Right cardiac atrium (tissue), 5 donors: ENCODE results near the gene GBP6. TPM values are rescaled to one million over a fixed set of nuclear protein-coding genes. Genes with fewer than 3 reads are reported as not detected.
A peak's percentile ranks its signal among the peaks of the same experiment; 100 is the strongest.

Experiments used
- ATAC-seq, 2 donors: fragments of 200-7000 bp; cut with Tn5 transposase; one replicate each; pipeline versions ENCODE4 v1.8.0 to v1.9.1; 2020; ENCODE audit warnings: moderate library complexity in 2 of 2, mild to moderate bottlenecking in 1 of 2
- DNase-seq, 3 donors: peaks; one replicate each; pipeline ENCODE4 v3.0.0-alpha.2; 2020
- H3K27ac ChIP-seq: one replicate; pipeline ENCODE4 v1.5.1; 2013; ENCODE audit warnings: mild to moderate bottlenecking, low read length, control low read depth, moderate library complexity
- H3K27me3 ChIP-seq: one replicate; pipeline ENCODE4 v1.6.1; 2013; ENCODE audit not compliant: control insufficient read depth, insufficient read depth
- H3K4me1 ChIP-seq: one replicate; pipeline ENCODE4 v1.6.1; 2013; ENCODE audit warnings: low read length; ENCODE audit not compliant: control insufficient read depth, insufficient read depth
- H3K4me3 ChIP-seq: one replicate; pipeline ENCODE4 v1.5.1; 2013; ENCODE audit warnings: low read length, control low read depth
- H3K9me3 ChIP-seq: one replicate; pipeline ENCODE4 v1.6.1; 2013; ENCODE audit warnings: low read length; ENCODE audit not compliant: control insufficient read depth
- WGBS: extraction: QIAGEN DNeasy Blood & Tissue Kit; methylation state at CpG from one replicate; pipeline ENCODE4 v1.1.7; 2013; 5-methylcytosine and 5-hydroxymethylcytosine counted together
- intact Hi-C, 4 donors: fragments of 100-400 bp; cut with DNase I; formaldehyde crosslinking; loops; one replicate each; pipeline versions ENCODE4 v1.11.0 to v1.14.0; 2022 to 2023
- polyA plus RNA-seq: library from polyadenylated mRNA; stranded (reverse); fragments of 200-250 nt; gene quantifications from one replicate; pipeline ENCODE4 v1.2.3, GENCODE V29; 2013
- total RNA-seq, 4 donors: library from RNA; stranded (reverse); fragmentation: NEBNext Ultra II Directional; extraction: Animal tissue kit (Norgen Biotek cat#: 25700); gene quantifications; one replicate each; pipeline ENCODE4 v1.2.1, GENCODE V29; 2021
- donor health status: healthy with polysubstance abuse.
- donor health status: DM: no; HTN: yes; CAD: no.
- donor health status: DM: no; HTN: no; CAD: no.
- donor health status: DM: no; HTN: yes; CAD: no; lungs with severe emphysema.
- donor health status: DM: yes; HTN: yes; CAD: no.

Gene GBP6
- total and polyA plus RNA-seq, 5 donors = 0.05 to 0.23 (median 0.12) TPM; not detected in 1

- ATAC-seq (peak in 1 of 2 donors; percentile 40), DNase-seq (no peak)
- intact Hi-C loops = loop anchor here in 3 of 4 donors (10.0 kb wide), 2 partner anchors 157 to 267 kb away; partner anchors contain the start of gene GBP4 (in 2 of the 3)
- no peak overlapping the region for H3K27ac ChIP-seq
- no peak overlapping the region for H3K4me3 ChIP-seq
- WGBS = 22% methylated on average over 1 of the region's 1 CpG
- H3K9me3 ChIP-seq = no peaks in the 10 kb centered on the region
- no peaks in the 10 kb centered on the region for H3K27me3 ChIP-seq
- no peaks in the 10 kb centered on the region for H3K4me1 ChIP-seq
Observed at GRCh38 chr1:89351597-89352311, 12.1 kb upstream of the GBP6 start.

- DNase-seq = no peak
- Histone ChIP-seq H3K4me3 (no peak overlapping the region), H3K4me1 (no peaks in the 10 kb centered on the region), H3K27me3 (no peaks in the 10 kb centered on the region), H3K9me3 (no peaks in the 10 kb centered on the region), H3K27ac (no peak overlapping the region)
- 78% methylated on average over 2 of the region's 2 CpGs for WGBS
- no peak for ATAC-seq
- intact Hi-C loops = loop anchor here in 3 of 4 donors (10.0 kb wide), 2 partner anchors 158 to 268 kb away; partner anchors contain the start of gene GBP4 (in 2 of the 3)
Observed at GRCh38 chr1:89352421-89352820, 11.4 kb upstream of the GBP6 start.

GRCh38 chr1:89354205-89354604, 9.7 kb upstream of the GBP6 start:
- H3K4me1 ChIP-seq = no peaks in the 10 kb centered on the region
- H3K4me3 ChIP-seq = no peak overlapping the region
- DNase-seq (no peak), ATAC-seq (no peak)
- 86% methylated on average over 3 of the region's 3 CpGs for WGBS
- no peaks in the 10 kb centered on the region for H3K27me3 ChIP-seq
- no peak overlapping the region for H3K27ac ChIP-seq
- no peaks in the 10 kb centered on the region for H3K9me3 ChIP-seq
- intact Hi-C loops = loop anchor here in 3 of 4 donors (10.0 kb wide), 2 partner anchors 159 to 269 kb away; partner anchors contain the start of gene GBP4 (in 2 of the 3)

GRCh38 chr1:89355056-89355455, 8.8 kb upstream of the GBP6 start:
- no peak for ATAC-seq
- H3K27ac ChIP-seq = no peak overlapping the region

GRCh38 chr1:89356658-89357400, 7.0 kb upstream of the GBP6 start:
- Histone ChIP-seq H3K4me3 (no peak overlapping the region), H3K9me3 (no peaks in the 10 kb centered on the region), H3K27me3 (no peaks in the 10 kb centered on the region), H3K4me1 (no peaks in the 10 kb centered on the region), H3K27ac (no peak overlapping the region)
- no peak for ATAC-seq
- intact Hi-C loops = loop anchor here (5.0 to 10.0 kb wide), 4 partner anchors 162 to 360 kb away; partner anchors contain the start of gene GBP4 (in 2 of the 4)
- no peak for DNase-seq
- 79% methylated on average over 8 of the region's 8 CpGs for WGBS

More at GRCh38 chr1:89355056-89355455, 8.8 kb upstream of the GBP6 start:
- DNase-seq = no peak
- WGBS = 81% methylated on average over 1 of the region's 1 CpG
- H3K27me3 ChIP-seq = no peaks in the 10 kb centered on the region
- no peaks in the 10 kb centered on the region for H3K4me1 ChIP-seq
- H3K4me3 ChIP-seq = no peak overlapping the region
- no peaks in the 10 kb centered on the region for H3K9me3 ChIP-seq
- intact Hi-C loops = loop anchor here (5.0 to 10.0 kb wide), 4 partner anchors 160 to 358 kb away; partner anchors contain the start of gene GBP4 (in 2 of the 4)

GRCh38 chr1:89358287-89358893, 5.5 kb upstream of the GBP6 start:
- peaks cover 1% of the 10 kb centered on the region for H3K4me1 ChIP-seq
- H3K27ac ChIP-seq = no peak overlapping the region
- ATAC-seq (peak; percentile 85 to 90), DNase-seq (peak; percentile 76 to 94 (median 86))
- no peaks in the 10 kb centered on the region for H3K9me3 ChIP-seq
- intact Hi-C loops = loop anchor here (2.0 to 10.0 kb wide), 5 partner anchors 164 to 361 kb away; partner anchors contain the start of gene GBP4 (in 2 of the 4)
- no peak overlapping the region for H3K4me3 ChIP-seq
- no peaks in the 10 kb centered on the region for H3K27me3 ChIP-seq
- WGBS = 19% methylated on average over 8 of the region's 8 CpGs

- no peak for DNase-seq
- Histone ChIP-seq H3K9me3 (no peaks in the 10 kb centered on the region), H3K27me3 (no peaks in the 10 kb centered on the region), H3K4me1 (peaks cover 1% of the 10 kb centered on the region), H3K27ac (no peak overlapping the region), H3K4me3 (no peak overlapping the region)
- no peak for ATAC-seq
- WGBS = 58% methylated on average over 1 of the region's 1 CpG
- intact Hi-C loops = loop anchor here in 2 of 4 donors (5.0 to 10.0 kb wide), 2 partner anchors 356 to 363 kb away; no protein-coding TSS in a partner anchor
Observed at GRCh38 chr1:89360716-89361115, 3.1 kb upstream of the GBP6 start.

GRCh38 chr1:89361681-89362080, 2.2 kb upstream of the GBP6 start:
- H3K4me1 ChIP-seq = peaks cover 1% of the 10 kb centered on the region
- no peaks in the 10 kb centered on the region for H3K27me3 ChIP-seq
- DNase-seq (no peak), ATAC-seq (no peak)
- intact Hi-C loops = loop anchor here in 2 of 4 donors (5.0 to 10.0 kb wide), 2 partner anchors 357 to 364 kb away; no protein-coding TSS in a partner anchor
- no peaks in the 10 kb centered on the region for H3K9me3 ChIP-seq
- no peak overlapping the region for H3K27ac ChIP-seq
- WGBS = 97% methylated on average over 3 of the region's 3 CpGs
- no peak overlapping the region for H3K4me3 ChIP-seq

- intact Hi-C loops = loop anchor here in 2 of 4 donors (5.0 to 10.0 kb wide), 2 partner anchors 358 to 366 kb away; no protein-coding TSS in a partner anchor
- Histone ChIP-seq H3K27me3 (no peaks in the 10 kb centered on the region), H3K27ac (no peak overlapping the region), H3K4me3 (no peak overlapping the region), H3K9me3 (no peaks in the 10 kb centered on the region), H3K4me1 (peaks cover 1% of the 10 kb centered on the region)
- 43% methylated on average over 1 of the region's 1 CpG for WGBS
- no peak for DNase-seq
- ATAC-seq = no peak
Observed at GRCh38 chr1:89363196-89363595, 663 bp upstream of the GBP6 start.

GRCh38 chr1:89364954-89365550, 1.2 kb downstream of the GBP6 start:
- ATAC-seq = no peak
- peaks cover 1% of the 10 kb centered on the region for H3K4me1 ChIP-seq
- no peak for DNase-seq
- H3K27ac ChIP-seq = no peak overlapping the region
- 88% methylated on average over 9 of the region's 9 CpGs for WGBS
- no peaks in the 10 kb centered on the region for H3K9me3 ChIP-seq
- no peaks in the 10 kb centered on the region for H3K27me3 ChIP-seq
- intact Hi-C loops = loop anchor here in 2 of 4 donors (5.0 to 10.0 kb wide), 2 partner anchors 360 to 368 kb away; no protein-coding TSS in a partner anchor
- H3K4me3 ChIP-seq = no peak overlapping the region
